GM12892 (cell line): ENCODE results near the gene KRT2.

ENCODE experiments used
- DNase-seq: peaks from one replicate; pipeline ENCODE4 v3.0.0; 2011; ENCODE audit not compliant: insufficient read length
- FAIRE-seq: peaks from 2 replicates; lab custom pipeline; 2011; peaks lifted over from hg19 to GRCh38; lab: Jason Lieb, UNC
- POLR2A ChIP-seq: IDR thresholded peaks from 2 replicates; pipeline ENCODE4 v1.6.1; 2011; ENCODE audit warnings: low read depth, low read length, control low read depth
- POLR2AphosphoS5 ChIP-seq: IDR thresholded peaks from 2 replicates; pipeline ENCODE4 v1.6.1; 2011; ENCODE audit warnings: low read depth, low read length, control low read depth
- TAF1 ChIP-seq: IDR thresholded peaks from 2 replicates; pipeline ENCODE4 v1.6.1; 2011; ENCODE audit warnings: low read depth, mild to moderate bottlenecking, control low read depth, low read length, borderline replicate concordance

KRT2 gene

DNA sequence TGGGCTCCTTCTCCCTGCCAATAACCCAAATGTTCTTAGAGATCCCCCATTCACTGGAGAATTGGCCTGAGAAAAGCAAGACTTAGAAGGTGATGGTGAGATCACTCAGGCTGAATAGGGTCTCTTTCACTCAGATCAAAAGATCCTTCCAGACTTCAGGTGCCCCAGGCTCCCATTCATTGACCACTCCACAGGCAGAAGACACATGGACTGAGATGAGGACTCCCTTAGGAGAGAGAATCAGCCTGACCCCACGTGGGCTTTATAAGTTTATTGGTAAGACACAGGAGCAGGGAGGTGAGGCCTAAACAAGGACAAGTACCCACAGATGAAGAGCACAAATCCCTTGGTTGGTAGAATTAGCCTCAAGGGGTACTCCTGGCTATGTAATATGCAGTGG lies 44.7 kb downstream of the KRT2 start:
- no peak for DNase-seq
- no peak for FAIRE-seq
- TF ChIP-seq POLR2AphosphoS5 (no peak), TAF1 (no peak), POLR2A (no peak)

GRCh38 chr12:52606581-52607218 lies 45.3 kb downstream of the KRT2 start:
- TF ChIP-seq POLR2AphosphoS5 = no peak
- no peak for TF ChIP-seq POLR2A
- no peak for TF ChIP-seq TAF1
- FAIRE-seq (no peak), DNase-seq (no peak)

- no peak for FAIRE-seq
- no peak for TF ChIP-seq TAF1
- no peak for TF ChIP-seq POLR2A
- no peak for TF ChIP-seq POLR2AphosphoS5
- no peak for DNase-seq
Observed at GRCh38 chr12:52606096-52606495, 45.9 kb downstream of the KRT2 start.

DNA sequence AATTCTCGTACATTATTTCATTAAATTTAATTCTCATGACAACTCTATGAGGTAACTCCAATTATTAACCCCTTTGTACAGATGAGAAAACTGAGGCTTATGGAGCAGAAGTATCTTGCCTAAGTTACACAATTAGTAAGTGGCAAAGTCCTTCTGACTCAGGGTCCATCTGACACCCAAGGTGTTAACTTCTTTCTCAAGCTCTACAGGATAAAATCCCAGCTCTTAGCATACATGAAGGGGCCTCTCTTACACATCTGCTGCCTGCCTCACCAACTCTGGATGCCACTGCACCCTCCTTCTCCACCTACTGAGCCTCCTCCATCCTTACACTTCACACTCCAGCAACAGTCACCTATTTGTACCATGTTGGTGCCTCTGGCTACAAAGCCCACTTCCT lies 46.5 kb downstream of the KRT2 start:
- TF ChIP-seq POLR2A (no peak), POLR2AphosphoS5 (no peak), TAF1 (no peak)
- no peak for FAIRE-seq

GRCh38 chr12:52604859-52605258 lies 47.2 kb downstream of the KRT2 start:
- TF ChIP-seq POLR2A (no peak), TAF1 (no peak), POLR2AphosphoS5 (no peak)
- no peak for FAIRE-seq
- DNase-seq = no peak

More for the DNA sequence above, 46.5 kb downstream of the KRT2 start:
- DNase-seq = no peak

DNA sequence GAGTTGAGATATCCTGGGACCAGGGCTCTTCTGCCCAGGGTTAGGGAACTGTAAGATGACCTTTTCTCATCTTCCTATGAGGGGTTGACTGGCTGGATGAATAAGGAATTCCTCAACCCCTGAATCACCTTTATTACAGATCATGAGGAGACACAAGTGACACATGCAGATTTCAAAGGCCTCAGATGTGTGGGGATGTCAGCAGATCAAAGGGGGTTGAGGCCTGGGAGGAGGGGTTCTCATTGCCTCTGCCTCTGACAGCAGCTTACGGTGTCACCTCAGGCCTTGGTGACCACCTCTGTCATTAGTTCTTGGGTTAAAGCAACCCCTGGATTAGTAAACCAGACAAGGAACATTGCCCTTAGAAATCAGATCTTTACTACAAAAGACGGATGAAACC lies 48.7 kb downstream of the KRT2 start:
- TF ChIP-seq POLR2A (no peak), TAF1 (no peak), POLR2AphosphoS5 (no peak)
- DNase-seq (no peak), FAIRE-seq (no peak)

DNA sequence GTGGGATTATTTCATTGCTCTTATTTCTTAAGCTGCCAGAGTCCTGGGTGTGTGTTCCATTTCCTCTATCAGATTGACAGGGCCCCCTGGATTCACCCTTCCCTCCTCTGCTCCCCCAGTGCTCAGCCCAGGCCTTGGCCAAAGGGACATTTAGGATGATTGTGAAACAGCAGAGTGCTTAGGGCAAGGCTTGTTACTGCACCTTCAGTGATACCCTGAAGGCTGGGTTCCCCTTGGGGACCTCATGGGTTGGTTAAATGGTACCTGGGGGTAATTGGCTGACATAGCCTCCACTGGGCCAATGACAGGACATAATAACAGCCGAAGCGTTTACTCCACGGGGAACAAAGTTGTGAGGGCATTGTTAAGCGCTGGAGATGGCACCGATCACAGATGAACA lies 49.5 kb downstream of the KRT2 start:
- DNase-seq = no peak
- TF ChIP-seq POLR2AphosphoS5 (no peak), POLR2A (no peak), TAF1 (no peak)
- FAIRE-seq = no peak

GRCh38 chr12:52601671-52602070 lies 50.3 kb downstream of the KRT2 start:
- TF ChIP-seq POLR2A (no peak), TAF1 (no peak), POLR2AphosphoS5 (no peak)
- FAIRE-seq = no peak
- DNase-seq = no peak

DNA sequence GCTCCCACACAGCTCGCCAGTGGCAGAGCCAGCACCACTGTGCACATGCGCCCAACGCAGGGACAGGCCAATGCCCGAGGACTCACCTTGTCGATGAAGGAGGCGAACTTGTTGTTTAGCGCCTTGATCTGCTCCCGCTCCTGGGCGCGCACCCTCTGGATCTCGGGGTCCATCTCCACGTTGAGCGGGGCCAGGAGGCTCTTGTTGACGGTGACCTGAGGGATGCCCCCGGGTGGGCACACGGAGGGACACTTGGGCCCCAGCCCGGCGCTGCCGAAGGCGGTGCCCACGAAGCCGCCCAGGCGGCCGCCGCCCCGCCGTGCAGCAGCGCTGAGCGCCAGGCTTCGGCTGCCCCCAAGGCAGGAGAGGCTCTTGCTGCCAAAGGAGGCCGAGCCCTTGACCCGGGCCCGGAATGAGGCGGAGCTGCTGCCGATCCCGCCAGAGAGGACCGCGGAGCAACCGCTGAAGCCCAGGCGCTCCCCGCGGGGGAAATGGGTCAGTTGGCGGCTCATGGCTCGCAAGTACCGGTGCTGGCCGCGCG lies 51.0 kb downstream of the KRT2 start, which contains the start of gene KRT72:
TSS of gene KRT72 (minus strand) at position 523 of the 541 bp plus-strand sequence. CDS start at position 512, 11 bp downstream.
- TF ChIP-seq POLR2AphosphoS5 (no peak), TAF1 (no peak), POLR2A (no peak)
- DNase-seq (no peak), FAIRE-seq (no peak)

DNA sequence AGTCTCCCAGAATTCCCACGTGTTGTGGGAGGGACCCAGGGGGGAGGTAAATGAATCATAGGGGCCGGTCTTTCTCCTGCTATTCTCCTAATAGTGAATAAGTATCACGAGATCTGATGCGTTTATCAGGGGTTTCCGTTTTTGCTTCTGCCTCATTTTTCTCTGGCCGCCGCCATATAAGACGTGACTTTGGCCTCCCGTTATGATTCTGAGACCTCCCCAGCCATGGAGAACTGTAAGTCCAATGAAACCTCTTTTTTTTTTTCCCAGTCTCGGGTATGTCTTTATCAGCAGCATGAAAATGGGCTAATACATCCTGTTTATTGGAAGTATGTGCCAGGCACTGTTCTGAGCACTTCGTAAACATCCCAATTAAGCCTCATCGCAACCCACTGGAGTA lies 51.5 kb downstream of the KRT2 start:
- FAIRE-seq (no peak), DNase-seq (no peak)
- TF ChIP-seq POLR2AphosphoS5 (no peak), POLR2A (no peak), TAF1 (no peak)

- DNase-seq (no peak), FAIRE-seq (no peak)
- TF ChIP-seq TAF1 = no peak
- TF ChIP-seq POLR2AphosphoS5 = no peak
- TF ChIP-seq POLR2A = no peak
Observed at GRCh38 chr12:52600071-52600470, 51.9 kb downstream of the KRT2 start.

DNA sequence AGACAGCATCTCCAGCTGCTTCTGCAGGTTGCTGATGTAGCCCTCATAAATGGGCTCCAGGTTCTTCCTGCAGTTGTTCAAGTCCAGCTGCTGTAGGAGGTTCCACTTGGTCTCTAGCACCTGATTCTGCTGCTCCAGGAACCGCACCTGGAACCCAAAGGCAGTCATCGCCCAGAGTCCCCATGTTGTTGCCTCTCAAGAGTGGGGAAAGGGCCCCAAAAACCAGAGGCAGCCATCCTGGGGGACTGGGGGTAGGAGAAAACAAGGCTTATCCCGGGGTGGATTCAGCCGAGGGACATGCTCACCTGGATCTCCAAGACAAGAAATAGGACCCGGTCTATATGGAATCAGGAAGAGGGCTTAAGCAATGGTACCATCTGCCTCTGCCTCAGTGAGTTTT lies 53.0 kb downstream of the KRT2 start:
- FAIRE-seq (no peak), DNase-seq (no peak)
- TF ChIP-seq POLR2AphosphoS5 (no peak), POLR2A (no peak), TAF1 (no peak)
